Stimulated activated CD8-positive, alpha-beta memory T cell treated with anti-CD3 and anti-CD28 coated beads, Interleukin-12 subunit alpha, Interleukin-12 subunit beta, amount 100 ng/mL, for 24 hours (primary cell): ENCODE data around the gene HES4.

Experiments used
- DNase-seq: peaks from one replicate; pipeline ENCODE4 v3.0.0-alpha.2; 2020; ENCODE audit errors: extremely low read depth

Gene HES4

DNA sequence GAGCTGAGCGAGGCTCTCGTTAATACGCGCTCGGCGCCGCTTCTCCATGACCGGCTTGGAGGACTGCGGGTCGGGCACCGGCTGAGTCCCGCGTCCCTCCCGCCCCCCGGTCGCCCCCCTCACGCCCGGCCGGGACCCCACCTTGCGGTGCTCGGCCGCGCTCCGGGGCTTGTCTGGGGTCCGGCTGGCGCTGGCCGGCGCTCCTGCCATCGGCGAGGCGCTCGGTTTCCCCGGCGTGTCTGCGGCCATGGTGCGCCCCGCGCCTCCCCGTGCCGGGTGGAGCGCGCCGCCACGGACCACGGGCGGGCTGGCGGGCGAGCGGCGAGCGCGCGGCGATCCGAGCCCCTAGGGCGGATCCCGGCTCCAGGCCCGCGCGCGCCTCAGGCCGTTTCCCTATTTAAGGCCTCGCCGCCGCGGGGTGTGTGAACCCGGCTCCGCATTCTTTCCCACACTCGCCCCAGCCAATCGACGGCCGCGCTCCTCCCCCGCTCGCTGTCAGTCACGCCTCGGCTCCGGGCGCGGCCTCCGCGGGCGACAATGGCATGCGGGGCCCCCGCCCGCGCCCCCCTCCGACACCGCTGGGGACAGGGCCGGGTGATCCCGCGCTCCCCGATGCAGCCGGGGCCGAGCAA is at the start of gene HES4:
HES4 (minus strand) TSS at position 373 of the 632 bp plus-strand sequence; CDS start at position 249, 124 bp downstream.
- peak; percentile 34 for DNase-seq

GRCh38 chr1:1048765-1049164 is 48.9 kb upstream of the HES4 start:
- DNase-seq = no peak

DNA sequence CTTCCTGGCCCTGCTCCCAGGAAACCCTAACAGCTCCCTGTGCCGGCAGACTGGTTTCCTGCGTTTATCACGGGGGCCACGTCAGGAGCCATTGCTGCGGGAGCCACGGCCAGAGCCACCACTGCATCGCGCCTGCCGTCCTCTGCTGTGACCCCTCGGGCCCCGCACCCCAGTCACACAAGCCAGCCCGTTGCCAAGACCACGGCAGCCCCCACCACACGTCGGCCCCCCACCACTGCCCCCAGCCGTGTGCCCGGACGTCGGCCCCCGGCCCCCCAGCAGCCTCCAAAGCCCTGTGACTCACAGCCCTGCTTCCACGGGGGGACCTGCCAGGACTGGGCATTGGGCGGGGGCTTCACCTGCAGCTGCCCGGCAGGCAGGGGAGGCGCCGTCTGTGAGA is 48.1 kb upstream of the HES4 start:
- DNase-seq = no peak

DNA sequence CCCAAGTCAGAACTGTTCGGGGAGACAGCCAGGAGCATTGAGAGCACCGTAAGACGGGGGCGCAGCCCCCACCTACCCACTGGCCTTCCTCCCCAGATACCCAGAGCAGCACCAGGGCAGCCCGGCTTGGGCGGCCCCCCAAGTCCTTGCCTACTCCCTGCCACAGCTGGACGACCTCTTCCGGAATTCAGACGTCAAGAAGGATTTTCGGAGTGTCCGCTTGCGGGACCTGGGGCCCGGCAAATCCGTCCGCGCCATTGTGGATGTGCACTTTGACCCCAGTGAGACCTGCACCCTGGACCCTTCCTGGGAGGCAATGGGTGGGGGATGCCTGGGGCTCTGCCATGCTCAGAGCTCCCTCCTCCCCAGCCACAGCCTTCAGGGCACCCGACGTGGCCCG is 47.5 kb upstream of the HES4 start:
- no peak for DNase-seq

- no peak for DNase-seq
Observed at GRCh38 chr1:1046767-1047166, 46.9 kb upstream of the HES4 start.

GRCh38 chr1:1046243-1046642 is 46.3 kb upstream of the HES4 start:
- DNase-seq = no peak

- no peak for DNase-seq
Observed at GRCh38 chr1:1045129-1045528, 45.2 kb upstream of the HES4 start.

DNA sequence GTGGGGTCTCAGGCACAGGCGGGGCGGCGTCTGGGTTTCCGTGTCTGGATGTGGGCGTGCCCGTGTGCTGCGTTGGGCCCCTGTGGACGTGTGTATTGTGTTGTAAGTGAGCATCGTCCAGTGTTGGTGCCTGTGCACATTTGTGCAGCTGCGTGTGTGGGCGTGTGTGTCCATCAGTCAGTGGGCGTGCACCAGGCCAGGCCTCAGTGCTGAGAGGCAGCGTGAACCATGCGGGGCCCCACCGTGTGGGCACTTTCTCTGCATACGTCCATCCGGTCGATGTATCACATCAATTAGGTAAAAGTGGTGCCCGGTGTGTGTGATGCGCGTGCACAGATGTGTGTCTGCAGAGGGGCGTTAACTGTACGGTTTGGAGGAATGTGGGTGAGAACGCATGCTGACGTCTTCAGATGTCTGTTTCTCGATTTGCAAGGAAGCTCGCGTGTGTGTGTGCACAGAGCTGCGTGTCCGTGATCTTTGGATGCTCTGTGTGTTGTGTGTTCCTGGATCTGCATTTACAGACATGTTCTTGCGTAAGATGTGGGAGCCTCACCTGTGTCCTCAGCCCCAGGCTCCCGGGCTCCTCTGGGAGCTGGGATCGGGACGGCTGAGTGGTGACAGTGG is 44.7 kb upstream of the HES4 start:
- DNase-seq = no peak

GRCh38 chr1:1043921-1044320 is 44.0 kb upstream of the HES4 start:
- no peak for DNase-seq

DNA sequence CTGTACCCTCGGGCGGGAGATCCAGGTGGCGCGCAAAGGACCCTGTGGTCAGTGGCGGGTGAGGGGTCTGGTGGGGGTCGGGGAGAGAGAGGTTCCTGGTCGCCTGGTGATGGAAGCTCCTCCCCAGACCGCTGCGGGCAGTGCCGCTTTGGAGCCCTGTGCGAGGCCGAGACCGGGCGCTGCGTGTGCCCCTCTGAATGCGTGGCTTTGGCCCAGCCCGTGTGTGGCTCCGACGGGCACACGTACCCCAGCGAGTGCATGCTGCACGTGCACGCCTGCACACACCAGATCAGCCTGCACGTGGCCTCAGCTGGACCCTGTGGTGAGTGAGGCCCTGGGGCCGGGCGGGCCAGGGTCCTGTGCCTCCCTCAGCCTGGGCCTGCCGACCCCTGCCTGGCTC is 43.5 kb upstream of the HES4 start:
- no peak for DNase-seq

DNA sequence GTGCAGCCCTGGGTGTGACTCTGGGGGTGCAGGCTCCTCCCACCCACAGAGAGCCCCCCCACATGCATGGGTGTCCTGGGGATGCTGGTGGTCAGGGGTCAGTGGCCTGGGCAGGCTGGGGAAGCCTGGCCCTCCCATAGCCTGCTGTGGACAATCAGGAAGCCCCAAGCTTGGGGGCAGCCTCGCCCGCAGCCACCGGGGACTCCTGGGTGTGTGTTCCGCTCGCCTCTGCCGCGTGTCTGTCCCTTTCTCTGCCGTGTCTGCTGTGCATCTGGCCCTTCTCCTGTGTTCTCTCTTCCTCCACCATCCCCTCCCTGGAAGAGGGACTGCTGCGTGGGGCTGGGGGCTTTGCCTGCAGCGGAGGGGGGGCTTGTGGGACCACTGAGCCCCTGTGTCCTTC is 42.9 kb upstream of the HES4 start:
- DNase-seq = no peak

DNA sequence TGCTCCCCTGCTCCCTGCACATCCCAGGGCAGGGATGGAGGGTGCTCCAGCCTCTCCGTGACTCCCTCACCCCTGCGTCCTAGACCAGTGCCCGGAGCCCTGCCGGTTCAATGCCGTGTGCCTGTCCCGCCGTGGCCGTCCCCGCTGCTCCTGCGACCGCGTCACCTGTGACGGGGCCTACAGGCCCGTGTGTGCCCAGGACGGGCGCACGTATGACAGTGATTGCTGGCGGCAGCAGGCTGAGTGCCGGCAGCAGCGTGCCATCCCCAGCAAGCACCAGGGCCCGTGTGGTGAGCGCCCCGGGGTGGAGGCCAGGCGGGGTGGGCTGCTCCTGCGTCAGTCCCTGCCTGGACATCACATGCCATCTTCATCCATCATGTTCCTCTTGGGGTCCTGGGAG is 42.0 kb upstream of the HES4 start:
- DNase-seq = no peak

GRCh38 chr1:1041092-1041523 is 41.2 kb upstream of the HES4 start:
- DNase-seq = no peak

DNA sequence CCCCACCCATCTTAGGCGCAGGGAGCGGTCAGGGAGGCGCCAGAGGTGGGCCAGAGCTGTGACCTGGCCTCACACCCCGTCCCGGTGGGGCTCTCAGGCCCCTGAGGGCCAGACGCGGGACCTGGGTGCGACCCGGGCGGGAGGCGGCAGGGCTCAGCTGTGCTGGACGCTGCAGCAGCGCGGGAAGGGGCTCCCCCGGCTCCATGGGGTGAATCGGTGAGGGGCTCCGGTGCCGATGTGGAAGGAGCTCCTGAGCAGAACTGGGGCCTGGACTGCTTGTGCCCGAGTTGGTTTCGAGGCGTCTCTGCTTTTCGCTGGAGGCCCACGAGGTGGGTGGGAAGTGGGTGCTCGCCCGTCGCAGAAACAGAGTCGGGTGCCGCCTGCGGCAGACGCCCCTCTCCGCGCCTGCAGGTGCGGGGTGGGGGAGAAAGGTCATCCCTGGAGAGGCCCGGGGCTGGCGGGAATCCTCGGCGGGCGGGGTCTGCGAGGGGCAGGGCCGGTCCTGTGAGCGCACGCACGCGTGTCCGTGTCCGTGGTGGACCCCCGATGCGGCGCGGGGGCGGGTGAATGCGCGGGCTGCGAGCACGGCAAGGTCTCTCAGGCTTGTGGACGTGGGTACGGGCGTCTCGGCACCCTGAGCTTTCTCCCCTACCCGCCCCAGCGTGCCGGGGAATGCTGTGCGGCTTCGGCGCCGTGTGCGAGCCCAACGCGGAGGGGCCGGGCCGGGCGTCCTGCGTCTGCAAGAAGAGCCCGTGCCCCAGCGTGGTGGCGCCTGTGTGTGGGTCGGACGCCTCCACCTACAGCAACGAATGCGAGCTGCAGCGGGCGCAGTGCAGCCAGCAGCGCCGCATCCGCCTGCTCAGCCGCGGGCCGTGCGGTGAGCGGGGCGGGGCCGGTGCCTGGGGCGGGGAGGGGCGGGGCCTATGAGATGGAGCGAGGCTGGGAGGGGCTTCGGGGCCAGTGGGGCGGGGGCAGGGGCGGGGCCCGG is 40.4 kb upstream of the HES4 start:
- DNase-seq = peak; percentile 32

GRCh38 chr1:1039145-1039910 is 39.4 kb upstream of the HES4 start:
- no peak for DNase-seq

DNA sequence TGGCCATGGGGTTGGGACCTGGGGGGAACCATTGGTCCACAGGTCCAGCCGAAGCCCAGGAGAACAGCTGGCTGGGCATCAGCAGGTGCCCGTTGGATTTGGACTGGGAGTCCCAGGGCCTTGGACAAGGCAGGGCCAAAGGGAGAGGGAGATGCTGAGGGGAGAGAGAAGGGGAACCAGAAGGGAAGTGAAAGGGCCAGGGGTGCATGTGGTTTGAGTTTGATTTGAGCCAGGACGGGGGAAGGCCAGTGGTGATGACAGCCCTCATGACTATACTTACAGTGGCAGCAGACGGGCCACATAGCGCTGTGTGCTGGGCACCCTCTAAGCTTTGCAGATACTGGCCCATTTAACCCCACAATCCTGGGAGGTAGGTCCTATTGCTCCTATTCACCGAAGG is 38.8 kb upstream of the HES4 start:
- no peak for DNase-seq

DNA sequence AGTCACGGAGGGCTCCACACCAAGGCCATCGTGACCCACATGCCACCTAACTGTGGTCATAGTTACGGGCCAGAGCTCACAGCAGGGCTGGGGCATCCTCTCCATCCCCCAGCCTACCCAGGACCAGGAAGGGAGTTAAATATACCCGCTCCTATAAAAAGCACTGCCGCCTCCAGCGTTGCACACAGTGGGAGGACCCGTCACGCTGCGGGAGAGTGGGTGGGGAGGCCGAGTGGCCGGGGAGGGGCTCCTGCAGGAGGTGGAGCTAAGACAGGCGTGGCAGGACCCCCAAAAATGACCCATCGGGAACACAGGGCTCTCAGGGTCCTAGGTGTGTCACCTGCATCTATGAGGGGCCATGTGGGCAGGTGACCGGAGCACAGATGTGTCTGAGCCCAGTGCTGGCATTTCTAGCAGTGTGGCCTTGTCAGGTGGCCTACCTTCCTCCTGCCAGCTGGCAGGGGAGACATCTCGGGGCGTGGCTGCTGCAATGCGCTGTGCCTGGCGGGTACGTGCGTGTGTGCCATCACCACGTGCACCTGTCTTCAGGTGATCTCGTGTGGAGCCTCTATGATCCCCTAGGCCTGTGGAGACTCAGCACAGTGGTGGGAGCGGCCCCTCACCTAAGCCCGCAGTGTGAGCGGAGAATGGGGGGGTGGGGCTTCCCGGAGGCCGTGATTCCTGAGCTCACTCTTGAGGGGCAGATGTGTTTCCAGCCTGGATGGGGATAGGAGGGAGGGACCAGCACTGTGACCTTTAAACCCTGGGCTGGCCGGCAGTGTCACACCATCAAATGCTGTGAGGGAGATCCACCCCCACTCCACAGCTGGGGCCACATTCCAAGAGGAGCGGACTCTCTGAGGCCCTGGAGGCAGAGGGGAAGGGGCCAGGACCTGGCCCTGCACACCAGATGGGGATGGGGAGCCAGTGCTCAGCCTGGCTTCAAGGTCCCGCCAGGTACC is 37.8 kb upstream of the HES4 start:
- no peak for DNase-seq

DNA sequence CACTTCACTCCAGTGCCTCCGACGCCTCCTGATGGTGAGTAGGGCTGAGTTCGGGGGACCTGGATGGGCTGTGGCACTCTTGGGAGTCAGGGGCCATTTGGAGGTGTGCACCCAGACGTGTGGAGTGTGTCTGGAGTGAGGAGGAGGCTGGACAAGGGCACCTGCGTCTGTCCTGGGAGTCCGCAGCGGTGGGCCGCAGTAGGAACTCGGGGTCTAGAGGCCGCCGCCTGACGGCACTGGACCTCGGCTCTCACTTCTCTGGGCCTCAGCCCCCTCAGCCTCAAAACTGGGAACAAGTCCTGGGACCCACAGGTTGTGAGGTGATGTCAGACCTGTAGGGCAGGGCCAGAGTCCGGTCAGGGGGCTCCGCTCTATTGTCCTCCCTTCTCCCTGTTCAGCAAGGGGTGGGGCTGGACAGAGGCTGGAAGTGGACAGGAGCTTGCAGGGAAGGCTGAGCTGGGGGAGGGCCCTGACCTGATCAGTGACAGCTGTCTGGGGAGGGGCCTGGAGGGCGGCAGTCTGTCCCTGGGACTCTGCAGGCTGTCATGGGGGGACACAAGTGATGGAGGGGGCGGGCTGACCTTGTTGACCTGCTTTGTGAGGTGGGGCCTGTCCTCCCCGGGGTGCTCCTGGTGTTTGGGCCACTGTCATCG is 35.5 kb upstream of the HES4 start:
- no peak for DNase-seq

- no peak for DNase-seq
Observed at GRCh38 chr1:1034439-1034781, 34.5 kb upstream of the HES4 start.

DNA sequence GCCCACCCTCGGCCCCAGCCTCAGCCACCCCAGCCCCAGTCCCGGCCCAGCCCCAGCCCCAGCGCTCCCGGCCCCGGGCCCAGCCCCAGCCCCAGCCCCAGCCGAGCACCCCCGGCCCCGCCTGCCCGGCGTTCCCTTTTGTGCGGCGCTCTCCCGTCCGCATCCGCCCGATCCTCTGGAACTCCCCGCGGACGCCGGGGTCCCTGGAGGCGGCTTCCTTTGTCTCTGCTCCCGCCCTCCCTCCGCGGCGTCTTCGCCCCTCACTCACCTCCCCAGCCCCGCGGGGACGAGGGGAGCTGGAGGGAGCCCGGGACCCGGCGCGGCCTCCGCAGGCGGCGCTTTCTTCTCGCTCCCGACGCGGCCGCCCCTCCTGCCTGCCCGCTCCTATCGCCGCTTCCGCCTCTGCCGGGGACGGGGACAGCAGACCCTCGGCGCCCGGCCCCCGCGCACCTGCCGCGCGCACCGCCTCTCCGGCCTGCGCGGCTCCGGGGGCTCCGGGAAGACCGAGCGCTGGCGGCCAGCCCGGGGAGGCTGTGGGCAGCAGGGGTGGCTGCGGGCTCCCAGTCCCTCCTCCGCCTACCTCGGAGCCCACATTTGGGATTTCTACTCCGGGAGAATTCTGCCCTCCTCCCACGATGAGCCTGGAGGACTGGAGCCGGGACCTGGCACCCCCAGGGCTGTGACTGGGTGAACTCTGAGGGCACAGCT is 34.0 kb upstream of the HES4 start:
- DNase-seq = no peak
